HepG2 (cell line): ENCODE data around the gene PARP15. TPM values are rescaled to one million over a fixed set of nuclear protein-coding genes. Genes with fewer than 3 reads are reported as not detected.

ENCODE experiments used
- ATAC-seq: fragments of 200-7000 bp; cut with Tn5 transposase; 3 replicates; pipeline ENCODE4 v1.9.1; 2020; ENCODE audit warnings: mild to moderate bottlenecking, moderate library complexity
- BruUV-seq: library from RNA; stranded (reverse); fragments of 400-500 nt; replicated peaks from 2 replicates; lab custom pipeline; 2021; lab: Mats Ljungman, UMichigan
- CTCF ChIA-PET: fragments of 300-600 bp; formaldehyde crosslinking; extraction: SDS; loops from one replicate; lab custom pipeline; 2021; ENCODE audit warnings: low total read pairs, inconsistent platforms, low intra/inter-chr PET ratio; lab: Yijun Ruan, JAX
- POLR2A ChIA-PET: fragments of 350-600 bp; sonication (Branson Sonifier 250); formaldehyde crosslinking; loops from one replicate; lab custom pipeline; 2020; ENCODE audit warnings: antibody characterized with exemption, inconsistent platforms; lab: Yijun Ruan, JAX
- DNase-seq: peaks from one replicate; pipeline ENCODE4 v3.0.0-alpha.2; 2015; ENCODE audit warnings: low spot score
- FAIRE-seq: peaks from 3 replicates; lab custom pipeline; 2011; peaks lifted over from hg19 to GRCh38; lab: Jason Lieb, UNC
- H2AFZ ChIP-seq: one replicate; pipeline ENCODE4 v1.6.1; 2011; ENCODE audit warnings: low read length, inconsistent platforms
- H3K27ac ChIP-seq: fragments of 300-600 bp; 3 replicates; pipeline ENCODE4 v1.8.0; 2011; ENCODE audit warnings: mixed run types, mild to moderate bottlenecking, mixed read lengths, low read length, inconsistent platforms; ENCODE audit not compliant: insufficient read depth; ENCODE audit errors: extremely low read length
- H3K27me3 ChIP-seq, 2 experiments: fragments of 200-600 bp in 1 of 2; 2 replicates in 1 of 2; 3 replicates in 1 of 2; pipeline versions ENCODE4 v1.6.0 to v1.8.0; 2011; ENCODE audit warnings: low read length in 2 of 2, mild to moderate bottlenecking in 2 of 2, moderate library complexity in 2 of 2, inconsistent platforms in 1 of 2; ENCODE audit not compliant: insufficient read depth in 2 of 2, control insufficient read depth in 1 of 2
- H3K36me3 ChIP-seq, 2 experiments: fragments of 200-600 bp in 1 of 2; replicated peaks in 1 of 2; 2 replicates in 1 of 2; 3 replicates in 1 of 2; pipeline versions ENCODE4 v1.5.1 to v1.8.0; 2011; ENCODE audit warnings: low read length in 2 of 2, inconsistent platforms in 1 of 2; ENCODE audit not compliant: insufficient read depth in 2 of 2, control insufficient read depth in 1 of 2
- H3K4me1 ChIP-seq: 2 replicates; pipeline ENCODE4 v1.5.1; 2012; ENCODE audit warnings: low read length, inconsistent platforms; ENCODE audit not compliant: insufficient read depth
- H3K4me2 ChIP-seq: 2 replicates; pipeline ENCODE4 v1.6.0; 2011; ENCODE audit warnings: low read depth, low read length, inconsistent platforms
- H3K4me3 ChIP-seq, 3 experiments: fragments of 200-600 bp in 1 of 3; sonication (generic), shearing (Covaris generic) in 1 of 3; replicated peaks in 1 of 3; 2 replicates each; pipeline ENCODE4 v1.5.1; 2011 to 2016; ENCODE audit warnings: low read length in 3 of 3, inconsistent platforms in 2 of 3, low read depth in 2 of 3, mild to moderate bottlenecking in 2 of 3, control low read depth in 1 of 3, mixed read lengths in 1 of 3; ENCODE audit not compliant: insufficient read depth in 1 of 3
- H3K79me2 ChIP-seq: one replicate; pipeline ENCODE4 v1.6.1; 2011; ENCODE audit warnings: low read length, inconsistent platforms; ENCODE audit not compliant: insufficient read depth
- H3K9ac ChIP-seq: 2 replicates; pipeline ENCODE4 v1.6.0; 2011; ENCODE audit warnings: mild to moderate bottlenecking, low read depth, low read length, inconsistent platforms; ENCODE audit not compliant: insufficient read depth
- H3K9me3 ChIP-seq: 2 replicates; pipeline ENCODE4 v1.5.1; 2012; ENCODE audit warnings: mild to moderate bottlenecking, low read length
- H4K20me1 ChIP-seq: 2 replicates; pipeline ENCODE4 v1.6.0; 2011; ENCODE audit warnings: inconsistent platforms, mild to moderate bottlenecking, low read length, moderate library complexity; ENCODE audit not compliant: insufficient read depth
- KLF16 ChIP-seq, 2 experiments: sonication (generic) in 1 of 2; formaldehyde crosslinking in 1 of 2; IDR thresholded peaks; 2 replicates each; pipeline versions ENCODE4 v1.6.1 to v1.8.0; 2016 to 2023; ENCODE audit warnings: missing genetic modification reagents in 2 of 2, missing compliant biosample characterization in 1 of 2
- KMT2A ChIP-seq: sonication (generic); formaldehyde crosslinking; IDR thresholded peaks from 2 replicates; pipeline ENCODE4 v1.4.0; 2020; ENCODE audit warnings: missing genetic modification reagents
- PLRG1 ChIP-seq: fragments of 450-650 bp; conservative IDR thresholded peaks from 2 replicates; pipeline ENCODE4 v1.6.1; 2016
- REL ChIP-seq: sonication (generic); formaldehyde crosslinking; conservative IDR thresholded peaks from 2 replicates; pipeline ENCODE4 v1.8.0; 2022; ENCODE audit warnings: mild to moderate bottlenecking, missing genetic modification reagents, moderate library complexity
- ZNF317 ChIP-seq: sonication (generic); formaldehyde crosslinking; IDR thresholded peaks from 2 replicates; pipeline ENCODE4 v1.5.0; 2020; ENCODE audit warnings: mild to moderate bottlenecking, missing genetic modification reagents
- ZNF777 ChIP-seq: sonication (generic); formaldehyde crosslinking; IDR thresholded peaks from 2 replicates; pipeline ENCODE4 v1.4.0; 2020; ENCODE audit warnings: missing genetic modification reagents
- WGBS: methylation state at CpG from one replicate; pipeline ENCODE4 v1.1.6; 2017; ENCODE audit warnings: low lambda C conversion rate; 5-methylcytosine and 5-hydroxymethylcytosine counted together
- in situ Hi-C: cut with HindIII; loops from 2 replicates; pipeline ENCODE4 v1.10.0; 2017; ENCODE audit warnings: low pct_unique_long_range_greater_than_20kb; ENCODE audit not compliant: extremely low pct_ligation_motif_present
- intact Hi-C: fragments of 100-400 bp; cut with micrococcal nuclease; formaldehyde crosslinking; loops from one replicate; pipeline ENCODE4 v1.10.0; 2022; ENCODE audit not compliant: unreplicated experiment
- polyA plus RNA-seq, 8 experiments: library from polyadenylated mRNA; depleted of rRNA in 3 of 8; stranded (reverse) in 7 of 8; unstranded in 1 of 8; fragments of >200 nt; fragmentation: Illumina TruSeq in 4 of 8; extraction: Trizol in 4 of 8; gene quantifications; 2 replicates each; pipeline versions ENCODE4 v1.2.1 to v1.2.3, GENCODE V29; 2011 to 2016; ENCODE audit warnings: low read depth in 4 of 8, missing spikeins in 1 of 8, mixed read lengths in 1 of 8; ENCODE audit not compliant: insufficient read depth in 1 of 8
- total RNA-seq, 5 experiments: library from RNA; depleted of rRNA; stranded (reverse); fragments of >200 nt; fragmentation: Illumina TruSeq; extraction: Trizol; gene quantifications; 2 replicates each; pipeline ENCODE4 v1.2.3, GENCODE V29; 2016; ENCODE audit warnings: low read depth in 1 of 5
- TF ChIP-seq, protein P1 (sequence below): sonication (generic); formaldehyde crosslinking; IDR thresholded peaks from 2 replicates; pipeline ENCODE4 v1.5.1; 2020; ENCODE audit warnings: mild to moderate bottlenecking, missing genetic modification reagents, borderline replicate concordance
- TF ChIP-seq, protein P2 (sequence below): sonication (generic); formaldehyde crosslinking; IDR thresholded peaks from 2 replicates; pipeline ENCODE4 v1.8.0; 2022; ENCODE audit warnings: mild to moderate bottlenecking, missing genetic modification reagents, moderate library complexity
- TF ChIP-seq, protein P3 (sequence below): sonication (generic); formaldehyde crosslinking; IDR thresholded peaks from 2 replicates; pipeline ENCODE4 v1.5.1; 2020; ENCODE audit warnings: missing genetic modification reagents, mild to moderate bottlenecking, borderline replicate concordance

The PARP15 gene
- total and polyA plus RNA-seq, 2 of the 13 experiments (the other 11 are each of a cell fraction or from before 2014, with no cell fraction given), result 0.02 TPM; not detected in 1

DNA sequence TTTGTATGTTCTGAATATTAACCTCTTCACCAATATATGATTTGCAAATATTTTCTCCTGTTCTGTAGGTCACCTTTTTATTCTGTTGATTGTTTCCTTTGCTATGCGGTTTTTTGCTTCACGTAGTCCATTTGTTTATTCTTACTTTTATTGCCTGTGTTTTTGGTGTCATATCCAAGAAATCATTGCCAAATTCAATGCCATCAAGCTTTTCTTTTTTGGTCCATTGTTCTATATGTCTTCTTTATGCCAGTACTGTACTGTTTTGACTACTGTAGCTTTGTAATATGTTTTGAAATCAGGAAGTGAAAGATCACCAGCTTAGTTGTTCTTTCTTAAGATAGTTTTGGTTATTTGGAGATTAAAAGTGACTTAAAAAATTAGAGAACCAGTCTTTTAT lies 4.2 kb downstream of the PARP15 start:
- Histone ChIP-seq H3K36me3 (no peaks in the 10 kb centered on the region), H3K4me1 (peaks cover 11% of the 10 kb centered on the region; the same call in 1 of the 2 replicates), H2AFZ (no peak overlapping the region), H3K79me2 (no peaks in the 10 kb centered on the region), H3K9me3 (peaks cover 21% of the 10 kb centered on the region), H3K4me2 (no peak overlapping the region), H3K27me3 (no peaks in the 10 kb centered on the region), H3K27ac (no peak overlapping the region), H3K4me3 (no peak overlapping the region), H4K20me1 (no peaks in the 10 kb centered on the region), H3K9ac (no peak overlapping the region)
- CTCF ChIA-PET, result no interaction called here
- intact Hi-C loops (no loop called here), in situ Hi-C loops (no loop called here)
- TF ChIP-seq KLF16 (CRISPR knock-in tag; IDR thresholded peaks at IDR 0.05) (no peak), KMT2A (CRISPR knock-in tag) (no peak), PLRG1 (no peak), ZNF777 (CRISPR knock-in tag) (no peak)
- TF ChIP-seq, protein P1, sequence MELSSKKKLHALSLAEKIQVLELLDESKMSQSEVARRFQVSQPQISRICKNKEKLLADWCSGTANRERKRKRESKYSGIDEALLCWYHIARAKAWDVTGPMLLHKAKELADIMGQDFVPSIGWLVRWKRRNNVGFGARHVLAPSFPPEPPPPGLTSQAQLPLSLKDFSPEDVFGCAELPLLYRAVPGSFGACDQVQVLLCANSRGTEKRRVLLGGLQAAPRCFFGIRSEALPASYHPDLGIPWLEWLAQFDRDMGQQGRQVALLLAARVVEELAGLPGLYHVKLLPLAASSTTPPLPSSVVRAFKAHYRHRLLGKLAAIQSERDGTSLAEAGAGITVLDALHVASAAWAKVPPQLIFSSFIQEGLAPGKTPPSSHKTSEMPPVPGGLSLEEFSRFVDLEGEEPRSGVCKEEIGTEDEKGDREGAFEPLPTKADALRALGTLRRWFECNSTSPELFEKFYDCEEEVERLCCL, result no peak
- TF ChIP-seq, protein P2, sequence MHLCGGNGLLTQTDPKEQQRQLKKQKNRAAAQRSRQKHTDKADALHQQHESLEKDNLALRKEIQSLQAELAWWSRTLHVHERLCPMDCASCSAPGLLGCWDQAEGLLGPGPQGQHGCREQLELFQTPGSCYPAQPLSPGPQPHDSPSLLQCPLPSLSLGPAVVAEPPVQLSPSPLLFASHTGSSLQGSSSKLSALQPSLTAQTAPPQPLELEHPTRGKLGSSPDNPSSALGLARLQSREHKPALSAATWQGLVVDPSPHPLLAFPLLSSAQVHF (CRISPR knock-in tag), result no peak
- POLR2A ChIA-PET, result no interaction called here
- DNase-seq, result no peak
- ATAC-seq, result no peak
- no peak for FAIRE-seq
- BruUV-seq, result no TSS peak
- 72% methylated on average over 2 of the region's 2 CpGs for WGBS

DNA sequence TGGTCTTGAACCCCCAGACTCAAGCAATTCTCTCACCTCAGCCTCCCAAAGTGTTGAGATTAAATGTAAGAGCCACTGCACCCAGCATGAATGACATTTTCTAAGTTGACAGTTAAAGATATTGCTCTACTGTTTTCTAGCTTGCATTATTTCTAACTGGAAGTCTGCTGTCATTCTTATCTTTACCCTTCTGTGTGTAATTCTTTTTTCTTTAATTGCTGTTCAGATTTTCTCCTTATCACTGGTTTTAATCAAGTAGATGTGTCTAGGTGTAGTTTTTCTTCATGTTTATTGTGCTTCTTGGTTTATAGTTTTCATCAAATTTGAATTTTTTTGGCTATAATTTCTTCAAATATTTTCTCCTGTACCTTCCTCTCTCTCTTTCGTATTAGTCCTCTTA lies 4.9 kb downstream of the PARP15 start:
- ATAC-seq (no peak), DNase-seq (no peak), FAIRE-seq (no peak)
- H3K4me2 ChIP-seq, result no peak overlapping the region
- no peak for TF ChIP-seq REL (CRISPR knock-in tag)
- TF ChIP-seq, protein P3, sequence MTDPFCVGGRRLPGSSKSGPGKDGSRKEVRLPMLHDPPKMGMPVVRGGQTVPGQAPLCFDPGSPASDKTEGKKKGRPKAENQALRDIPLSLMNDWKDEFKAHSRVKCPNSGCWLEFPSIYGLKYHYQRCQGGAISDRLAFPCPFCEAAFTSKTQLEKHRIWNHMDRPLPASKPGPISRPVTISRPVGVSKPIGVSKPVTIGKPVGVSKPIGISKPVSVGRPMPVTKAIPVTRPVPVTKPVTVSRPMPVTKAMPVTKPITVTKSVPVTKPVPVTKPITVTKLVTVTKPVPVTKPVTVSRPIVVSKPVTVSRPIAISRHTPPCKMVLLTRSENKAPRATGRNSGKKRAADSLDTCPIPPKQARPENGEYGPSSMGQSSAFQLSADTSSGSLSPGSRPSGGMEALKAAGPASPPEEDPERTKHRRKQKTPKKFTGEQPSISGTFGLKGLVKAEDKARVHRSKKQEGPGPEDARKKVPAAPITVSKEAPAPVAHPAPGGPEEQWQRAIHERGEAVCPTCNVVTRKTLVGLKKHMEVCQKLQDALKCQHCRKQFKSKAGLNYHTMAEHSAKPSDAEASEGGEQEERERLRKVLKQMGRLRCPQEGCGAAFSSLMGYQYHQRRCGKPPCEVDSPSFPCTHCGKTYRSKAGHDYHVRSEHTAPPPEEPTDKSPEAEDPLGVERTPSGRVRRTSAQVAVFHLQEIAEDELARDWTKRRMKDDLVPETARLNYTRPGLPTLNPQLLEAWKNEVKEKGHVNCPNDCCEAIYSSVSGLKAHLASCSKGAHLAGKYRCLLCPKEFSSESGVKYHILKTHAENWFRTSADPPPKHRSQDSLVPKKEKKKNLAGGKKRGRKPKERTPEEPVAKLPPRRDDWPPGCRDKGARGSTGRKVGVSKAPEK (CRISPR knock-in tag), result no peak
- TF ChIP-seq ZNF317 (CRISPR knock-in tag), result peak; percentile 98
- H2AFZ ChIP-seq, result no peak overlapping the region
- in situ Hi-C loops, result no loop called here
- ChIA-PET POLR2A (no interaction called here), CTCF (no interaction called here)
- H3K4me1 ChIP-seq, result peaks cover 11% of the 10 kb centered on the region; the same call in 1 of the 2 replicates
- H3K36me3 ChIP-seq, result no peaks in the 10 kb centered on the region
- H4K20me1 ChIP-seq, result no peaks in the 10 kb centered on the region
- intact Hi-C loops, result no loop called here
- H3K27ac ChIP-seq, result no peak overlapping the region
- peaks cover 21% of the 10 kb centered on the region for H3K9me3 ChIP-seq
- WGBS, result 33% methylated on average over 1 of the region's 1 CpG
- no peak overlapping the region for H3K9ac ChIP-seq
- no peaks in the 10 kb centered on the region for H3K79me2 ChIP-seq
- BruUV-seq, result no TSS peak
- no peak overlapping the region for H3K4me3 ChIP-seq
- no peaks in the 10 kb centered on the region for H3K27me3 ChIP-seq
